ENCODE measurements around the gene VAMP2.

DNA sequence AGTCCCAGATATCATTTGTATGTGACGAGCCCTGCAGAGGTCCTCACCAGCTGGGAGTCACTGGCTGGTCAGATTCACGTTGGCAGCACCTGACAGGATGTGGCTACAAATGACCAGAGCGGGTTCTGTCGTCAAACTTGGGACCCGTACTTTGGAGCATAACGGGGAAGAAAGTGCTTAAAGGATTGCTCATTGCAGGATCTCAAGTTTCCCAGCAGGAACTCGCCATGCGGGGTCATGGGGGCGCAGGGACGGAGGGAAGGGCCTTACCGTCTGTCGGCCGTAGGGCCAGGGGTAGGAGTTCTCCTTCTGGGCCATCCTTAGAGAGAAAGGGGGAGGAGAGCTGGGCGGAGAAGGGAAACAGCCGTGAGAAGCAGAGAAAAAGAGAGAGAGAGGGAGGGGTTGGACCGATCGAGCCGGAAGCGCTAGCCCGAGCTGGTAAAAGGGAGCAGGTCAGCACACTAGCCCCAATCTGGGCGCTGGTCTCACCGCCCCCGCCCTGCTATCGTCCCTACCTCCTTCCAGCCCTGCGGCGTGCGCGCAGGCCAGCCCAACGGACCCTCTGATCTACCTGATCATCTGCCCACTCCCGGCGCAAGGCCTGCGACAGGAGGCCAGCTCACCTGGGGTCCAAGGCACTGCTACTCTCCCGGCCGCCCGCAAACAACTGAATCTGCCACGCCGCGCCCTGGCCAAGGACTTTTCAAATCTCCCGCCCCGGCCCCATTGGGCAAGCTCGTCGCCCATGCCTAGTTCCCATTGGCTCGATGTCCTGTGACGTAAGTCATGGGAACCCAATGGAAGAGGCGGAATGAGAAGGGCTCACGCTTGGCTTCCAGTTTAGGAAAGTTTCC lies 47.4 kb upstream of the VAMP2 start, which contains the start of gene AURKB:
- TF ChIP-seq, protein P1, sequence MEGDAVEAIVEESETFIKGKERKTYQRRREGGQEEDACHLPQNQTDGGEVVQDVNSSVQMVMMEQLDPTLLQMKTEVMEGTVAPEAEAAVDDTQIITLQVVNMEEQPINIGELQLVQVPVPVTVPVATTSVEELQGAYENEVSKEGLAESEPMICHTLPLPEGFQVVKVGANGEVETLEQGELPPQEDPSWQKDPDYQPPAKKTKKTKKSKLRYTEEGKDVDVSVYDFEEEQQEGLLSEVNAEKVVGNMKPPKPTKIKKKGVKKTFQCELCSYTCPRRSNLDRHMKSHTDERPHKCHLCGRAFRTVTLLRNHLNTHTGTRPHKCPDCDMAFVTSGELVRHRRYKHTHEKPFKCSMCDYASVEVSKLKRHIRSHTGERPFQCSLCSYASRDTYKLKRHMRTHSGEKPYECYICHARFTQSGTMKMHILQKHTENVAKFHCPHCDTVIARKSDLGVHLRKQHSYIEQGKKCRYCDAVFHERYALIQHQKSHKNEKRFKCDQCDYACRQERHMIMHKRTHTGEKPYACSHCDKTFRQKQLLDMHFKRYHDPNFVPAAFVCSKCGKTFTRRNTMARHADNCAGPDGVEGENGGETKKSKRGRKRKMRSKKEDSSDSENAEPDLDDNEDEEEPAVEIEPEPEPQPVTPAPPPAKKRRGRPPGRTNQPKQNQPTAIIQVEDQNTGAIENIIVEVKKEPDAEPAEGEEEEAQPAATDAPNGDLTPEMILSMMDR (IDR thresholded peaks at IDR 0.05), result no peak
- no peak for TF ChIP-seq EZH2 (IDR thresholded peaks at IDR 0.05; ENCODE audit: borderline replicate concordance, insufficient read depth, low read depth, low read length, poor library complexity, severe bottlenecking)

All from B cell (primary cell).